GM12872 (cell line): ENCODE measurements around the gene UGT1A10.

ENCODE experiments used
- TF ChIP-seq, protein P1 (sequence below): IDR thresholded peaks from 3 replicates; pipeline ENCODE4 v1.5.1; 2011; ENCODE audit warnings: low read depth, mild to moderate bottlenecking, low read length, moderate library complexity; ENCODE audit not compliant: insufficient read depth

The UGT1A10 gene

DNA sequence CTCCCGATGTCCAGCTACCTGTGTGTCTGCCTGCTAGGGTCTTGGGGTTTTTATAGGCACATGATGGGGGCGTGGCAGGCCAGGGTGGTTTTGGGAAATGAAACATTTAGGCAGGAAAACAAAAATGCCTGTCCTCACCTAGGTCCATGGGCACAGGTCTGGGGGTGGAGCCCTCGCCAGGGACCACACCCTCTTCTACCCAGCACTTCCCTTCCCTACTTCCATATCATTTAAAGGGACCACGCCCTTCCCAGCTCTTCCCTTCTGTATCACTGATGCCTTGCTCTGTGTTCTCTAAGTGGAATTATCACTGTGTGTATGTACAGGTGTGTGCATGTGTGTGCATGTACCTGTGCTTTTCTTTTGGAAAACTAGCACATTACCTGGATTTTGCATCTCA is 130.2 kb downstream of the UGT1A10 start:
- TF ChIP-seq, protein P1, sequence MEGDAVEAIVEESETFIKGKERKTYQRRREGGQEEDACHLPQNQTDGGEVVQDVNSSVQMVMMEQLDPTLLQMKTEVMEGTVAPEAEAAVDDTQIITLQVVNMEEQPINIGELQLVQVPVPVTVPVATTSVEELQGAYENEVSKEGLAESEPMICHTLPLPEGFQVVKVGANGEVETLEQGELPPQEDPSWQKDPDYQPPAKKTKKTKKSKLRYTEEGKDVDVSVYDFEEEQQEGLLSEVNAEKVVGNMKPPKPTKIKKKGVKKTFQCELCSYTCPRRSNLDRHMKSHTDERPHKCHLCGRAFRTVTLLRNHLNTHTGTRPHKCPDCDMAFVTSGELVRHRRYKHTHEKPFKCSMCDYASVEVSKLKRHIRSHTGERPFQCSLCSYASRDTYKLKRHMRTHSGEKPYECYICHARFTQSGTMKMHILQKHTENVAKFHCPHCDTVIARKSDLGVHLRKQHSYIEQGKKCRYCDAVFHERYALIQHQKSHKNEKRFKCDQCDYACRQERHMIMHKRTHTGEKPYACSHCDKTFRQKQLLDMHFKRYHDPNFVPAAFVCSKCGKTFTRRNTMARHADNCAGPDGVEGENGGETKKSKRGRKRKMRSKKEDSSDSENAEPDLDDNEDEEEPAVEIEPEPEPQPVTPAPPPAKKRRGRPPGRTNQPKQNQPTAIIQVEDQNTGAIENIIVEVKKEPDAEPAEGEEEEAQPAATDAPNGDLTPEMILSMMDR, result no peak

- TF ChIP-seq, protein P1, result no peak
These were observed 131.8 kb downstream of the UGT1A10 start for GRCh38 chr2:233768076-233768475.

- TF ChIP-seq, protein P1, result no peak
These were observed 133.0 kb downstream of the UGT1A10 start for GRCh38 chr2:233769260-233769659.

- TF ChIP-seq, protein P1, result no peak
These were observed 135.9 kb downstream of the UGT1A10 start for GRCh38 chr2:233772153-233772552.

GRCh38 chr2:233772583-233772982 is 136.3 kb downstream of the UGT1A10 start:
- TF ChIP-seq, protein P1, result no peak

- TF ChIP-seq, protein P1, result no peak
These were observed 137.6 kb downstream of the UGT1A10 start for GRCh38 chr2:233773854-233774253.

GRCh38 chr2:233775414-233775813 is 139.2 kb downstream of the UGT1A10 start:
- TF ChIP-seq, protein P1, result no peak

GRCh38 chr2:233778030-233778429 is 141.8 kb downstream of the UGT1A10 start, which contains the start of gene MROH2A:
MROH2A (plus strand) TSS chr2:233778330; CDS start chr2:233779359, 1,029 bp downstream.
- TF ChIP-seq, protein P1, result no peak
